Activated CD8-positive, alpha-beta memory T cell treated with anti-CD3 and anti-CD28 coated beads for 24 hours (primary cell): ENCODE results near the gene POC1A.
"Not testable (repeated sequence)": the region's sequence is repeated elsewhere in the genome, so short reads cannot be mapped to it uniquely, and the experiment has no call there.

Experiments used
- DNase-seq: peaks from one replicate; pipeline ENCODE4 v3.0.0-alpha.2; 2020

The POC1A gene

DNA sequence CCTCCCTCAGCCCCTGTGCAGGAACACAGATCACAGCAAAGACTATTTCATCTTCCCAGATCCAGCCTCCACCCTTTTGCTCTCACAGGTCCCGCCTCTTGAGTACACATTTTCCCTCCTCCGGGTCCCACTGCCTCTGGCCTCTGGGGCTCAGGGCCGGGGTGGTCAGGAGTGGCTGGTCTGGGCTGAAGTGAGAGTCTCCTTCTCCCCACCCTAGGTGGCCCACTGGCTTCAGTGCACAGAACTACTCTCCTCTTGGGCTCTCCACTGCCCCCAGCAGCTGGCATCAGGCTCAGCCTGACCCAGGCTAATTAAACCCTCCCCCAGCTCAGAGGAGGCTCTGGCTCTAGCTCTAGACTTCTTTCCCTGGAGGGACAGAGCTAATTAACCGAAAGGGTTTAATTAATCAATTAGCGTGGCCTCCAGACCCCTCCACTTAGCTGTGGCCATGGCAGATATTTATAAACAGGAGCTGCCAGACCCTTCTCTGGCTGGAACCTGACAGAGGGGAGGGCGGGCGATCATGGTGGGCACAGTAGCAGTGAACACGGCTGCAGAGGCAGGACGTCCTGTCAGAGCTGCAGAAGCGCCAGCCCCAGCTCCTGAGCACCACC, 113.0 kb downstream of the POC1A start:
- DNase-seq, result no peak

DNA sequence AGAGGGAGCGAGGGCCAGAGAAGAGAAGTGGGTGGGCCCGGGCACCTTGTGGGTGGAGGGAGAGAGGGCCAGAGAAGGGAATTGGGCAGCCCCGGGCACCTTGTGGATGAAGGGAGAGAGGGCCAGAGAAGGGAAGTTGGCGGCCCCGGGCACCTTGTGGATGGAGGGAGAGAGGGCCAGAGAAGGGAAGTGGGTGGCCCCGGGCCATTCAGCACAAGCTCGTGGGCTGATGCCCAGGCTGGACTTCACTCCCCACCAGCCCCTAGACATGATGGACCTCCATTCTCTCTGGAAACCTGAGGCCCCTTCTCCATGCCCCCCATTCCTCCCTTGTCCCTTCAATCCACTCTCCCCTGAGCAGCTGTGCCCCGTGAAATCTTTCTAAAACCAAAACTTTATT, 113.6 kb downstream of the POC1A start:
- DNase-seq, result no peak

DNA sequence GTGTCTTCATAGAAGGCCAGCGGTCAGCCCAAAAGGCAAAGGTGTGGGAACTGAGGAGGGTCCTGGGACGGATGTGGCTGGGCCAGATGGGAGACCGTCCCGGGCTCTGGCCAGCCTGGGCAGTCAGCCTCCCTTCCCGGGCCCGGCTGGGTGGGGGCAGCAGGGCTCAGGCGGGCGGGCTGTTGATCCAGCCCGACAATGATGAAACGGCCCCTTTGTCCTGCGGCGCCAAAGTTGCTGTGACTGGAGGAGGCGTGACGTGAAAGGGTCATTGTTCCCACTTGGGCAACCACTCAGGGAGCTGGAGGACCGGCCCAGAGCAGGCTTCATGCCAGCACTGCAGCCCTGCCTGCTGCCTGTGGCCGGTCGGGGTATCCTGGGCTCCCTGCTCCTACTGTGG, 114.4 kb downstream of the POC1A start:
- DNase-seq, result no peak

DNA sequence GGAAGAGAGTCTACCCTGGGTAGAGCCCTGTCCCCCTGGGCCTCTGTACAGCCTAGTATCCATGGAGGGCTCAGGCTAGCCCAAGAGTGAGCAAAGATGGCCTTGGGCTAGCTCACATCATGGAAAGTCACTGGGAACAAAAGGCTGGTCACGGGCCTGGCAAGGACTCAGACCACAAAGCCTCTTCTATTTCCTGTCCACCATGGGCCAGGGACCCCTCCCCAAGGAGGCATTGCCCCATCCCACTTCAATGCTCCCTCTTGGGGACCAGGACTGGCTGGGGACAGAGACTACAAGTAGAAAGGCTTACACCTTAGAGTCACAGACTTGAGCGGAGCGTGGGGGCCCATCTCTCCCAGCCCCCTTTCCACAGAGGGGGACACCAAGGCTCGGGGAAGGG, 114.8 kb downstream of the POC1A start:
- no peak for DNase-seq

DNA sequence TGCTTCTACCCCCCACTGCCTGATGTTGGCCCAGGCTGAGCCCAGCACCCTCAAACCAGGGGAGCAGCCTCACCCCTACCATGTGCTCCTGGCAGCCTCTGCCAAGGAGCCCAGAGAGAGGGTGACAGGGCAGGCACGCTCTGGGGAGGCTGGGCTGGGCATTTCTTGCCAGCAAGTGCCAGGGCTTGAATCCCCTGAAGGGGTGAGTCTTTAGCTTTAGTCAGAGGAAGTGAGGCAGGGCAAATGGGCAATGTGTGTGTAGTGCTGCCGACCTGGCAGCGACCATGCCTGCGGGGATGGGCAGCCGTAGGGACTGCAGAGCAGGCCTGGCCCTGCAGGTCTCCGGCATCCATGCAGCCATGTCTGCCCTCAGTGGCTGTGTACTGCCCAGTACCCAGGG, 116.0 kb downstream of the POC1A start:
- DNase-seq, result no peak

DNA sequence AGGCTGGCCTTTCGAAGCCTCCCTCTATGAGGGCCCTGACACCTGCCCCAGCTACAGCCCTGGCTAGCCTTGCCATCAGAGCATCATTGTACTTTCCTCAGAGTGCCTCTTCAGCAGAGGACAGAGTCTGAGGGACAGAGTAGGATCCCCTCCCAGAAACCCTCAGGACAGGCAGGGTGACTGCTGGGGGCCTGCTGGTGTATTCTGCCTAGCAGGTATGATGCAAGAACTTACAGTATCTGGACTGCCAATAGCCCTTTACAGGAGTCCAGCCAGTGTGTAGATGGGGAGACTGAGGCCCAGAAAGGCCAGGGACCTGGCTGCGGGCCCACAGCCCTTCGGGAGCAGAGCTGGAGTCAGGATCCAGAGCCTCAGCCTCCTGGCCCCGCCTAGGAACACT, 116.9 kb downstream of the POC1A start:
- no peak for DNase-seq

DNA sequence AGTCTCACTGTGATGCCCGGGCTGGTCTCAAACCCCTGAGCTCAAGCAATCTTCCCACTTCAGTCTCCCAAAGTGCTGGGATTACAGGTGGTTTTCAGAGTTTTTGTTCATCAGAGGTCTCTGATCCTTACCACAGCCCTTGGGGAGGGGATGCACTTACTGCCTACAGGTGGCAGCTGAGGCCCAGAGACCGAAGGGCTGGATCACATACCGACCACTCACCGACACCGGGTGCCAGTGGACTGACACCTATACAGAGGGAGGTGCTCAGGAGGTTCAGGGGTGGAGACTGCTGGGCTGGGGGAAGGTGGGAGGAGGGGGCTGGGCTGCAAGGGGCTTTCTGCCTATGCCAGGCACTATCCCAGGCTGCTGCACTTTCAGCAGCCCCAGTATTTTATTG, 117.4 kb downstream of the POC1A start:
- no peak for DNase-seq

DNA sequence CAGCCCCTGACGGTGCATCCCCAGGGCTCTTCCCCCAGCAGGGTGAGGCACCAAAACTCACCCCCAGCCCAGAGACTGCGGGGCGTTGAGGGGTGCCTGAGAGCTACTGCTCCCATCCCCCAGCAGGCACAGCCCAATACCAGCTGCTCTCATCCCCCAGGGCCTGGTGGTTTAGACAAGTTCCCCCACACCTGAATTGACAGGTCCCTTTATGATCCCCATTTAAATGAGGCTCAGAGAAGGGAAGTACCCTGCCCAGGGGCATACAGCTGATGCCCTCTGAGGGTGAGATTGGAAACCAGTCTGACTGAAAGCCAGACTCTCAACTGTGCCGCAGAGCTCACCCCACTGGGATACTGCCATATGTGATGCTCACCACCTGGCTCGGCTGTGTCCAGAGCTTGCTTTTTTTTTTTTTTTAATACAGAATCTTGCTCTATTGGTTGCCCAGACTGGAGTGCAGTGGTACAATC, 118.0 kb downstream of the POC1A start:
- no peak for DNase-seq

DNA sequence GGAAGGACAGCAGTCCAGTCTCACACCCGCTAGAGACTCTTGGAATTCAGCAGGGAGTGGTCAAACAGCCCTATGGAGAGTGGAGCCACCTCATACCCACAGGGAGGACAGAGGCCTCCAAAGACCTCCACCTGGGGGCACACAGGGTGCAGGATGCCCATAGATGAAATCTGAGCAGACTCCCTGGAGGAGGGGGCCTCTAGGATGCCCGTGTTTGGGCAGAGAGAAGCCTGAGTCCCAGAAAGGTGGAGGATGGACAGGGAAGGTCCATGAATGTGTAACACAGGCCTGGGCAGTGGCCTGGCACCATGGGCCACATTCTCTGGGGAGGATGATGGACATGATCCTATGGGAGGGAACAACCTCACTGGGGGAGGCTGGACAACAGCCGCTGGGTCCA, 119.6 kb downstream of the POC1A start:
- no peak for DNase-seq

DNA sequence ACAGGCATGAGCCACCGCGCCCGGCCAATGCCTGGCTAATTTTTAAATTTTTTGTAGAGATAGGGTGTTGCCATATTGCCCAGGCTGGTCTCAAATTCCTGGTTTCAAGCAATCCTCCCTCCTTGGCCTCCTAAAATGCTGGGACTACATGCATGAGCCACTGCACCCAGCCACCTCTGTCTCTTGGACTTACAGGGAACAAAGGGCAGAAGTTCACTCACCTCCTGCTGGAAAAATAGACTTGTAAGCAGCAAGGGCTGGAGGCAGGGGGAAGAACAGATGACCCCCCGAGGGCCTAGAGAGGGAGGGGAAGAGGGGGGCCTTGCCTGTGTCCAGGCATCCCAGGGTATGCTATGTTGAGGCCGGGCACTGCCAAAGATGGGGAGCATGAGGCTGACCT, 120.0 kb downstream of the POC1A start:
- DNase-seq, result no peak

DNA sequence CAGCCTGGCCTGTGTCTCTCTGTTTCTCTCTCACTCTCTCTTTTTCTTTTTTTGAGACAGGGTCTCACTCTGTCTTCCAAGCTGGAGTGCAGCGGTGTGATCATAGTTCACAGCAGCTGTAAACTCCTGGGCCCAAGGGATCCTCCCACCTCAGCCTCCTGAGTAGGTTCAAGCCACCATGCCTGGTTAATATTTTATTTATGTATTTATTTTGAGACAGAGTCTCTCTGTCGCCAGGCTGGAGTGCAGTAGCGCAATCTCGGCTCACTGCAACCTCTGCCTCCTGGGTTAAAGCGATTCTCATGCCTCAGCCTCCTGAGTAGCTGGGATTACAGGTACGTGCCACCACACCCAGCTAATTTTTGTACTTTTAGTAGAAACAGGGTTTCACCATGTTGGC, 120.5 kb downstream of the POC1A start:
- DNase-seq, result not testable (repeated sequence)

DNA sequence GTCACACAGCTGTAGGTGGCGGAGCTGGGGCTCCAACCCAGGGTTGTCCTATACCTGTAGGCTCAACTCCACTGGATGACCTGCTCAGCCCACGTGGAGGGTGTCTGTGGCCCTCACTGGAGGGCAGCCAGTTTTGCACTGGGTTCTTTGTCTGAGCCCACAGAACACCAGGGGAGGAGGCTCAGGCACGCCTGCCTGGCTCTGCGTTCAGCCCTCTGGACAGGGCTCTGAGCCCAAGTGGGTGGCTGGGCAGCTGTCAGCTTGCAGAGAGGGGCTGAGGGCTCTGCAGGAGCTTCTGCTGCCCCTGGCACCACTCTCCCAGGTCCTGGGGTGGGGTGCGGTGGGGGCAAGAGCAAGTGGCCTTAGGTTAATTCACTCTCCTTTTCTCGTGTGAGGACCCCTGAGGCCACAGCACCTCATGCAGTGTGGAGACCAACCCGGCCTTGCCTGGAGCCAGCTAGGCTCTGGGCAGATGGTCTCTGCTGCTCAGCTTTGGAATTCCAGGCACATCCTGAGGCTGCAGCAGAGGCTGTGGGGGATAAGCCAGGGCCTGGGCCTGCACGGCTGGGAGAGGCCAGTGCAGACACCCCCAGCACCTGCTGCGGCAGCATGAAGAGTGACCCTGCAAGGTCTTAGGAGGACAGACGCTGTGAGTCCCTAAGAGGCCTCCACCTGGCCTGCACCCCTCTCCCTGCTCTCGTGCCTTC, 121.4 kb downstream of the POC1A start:
- no peak for DNase-seq

DNA sequence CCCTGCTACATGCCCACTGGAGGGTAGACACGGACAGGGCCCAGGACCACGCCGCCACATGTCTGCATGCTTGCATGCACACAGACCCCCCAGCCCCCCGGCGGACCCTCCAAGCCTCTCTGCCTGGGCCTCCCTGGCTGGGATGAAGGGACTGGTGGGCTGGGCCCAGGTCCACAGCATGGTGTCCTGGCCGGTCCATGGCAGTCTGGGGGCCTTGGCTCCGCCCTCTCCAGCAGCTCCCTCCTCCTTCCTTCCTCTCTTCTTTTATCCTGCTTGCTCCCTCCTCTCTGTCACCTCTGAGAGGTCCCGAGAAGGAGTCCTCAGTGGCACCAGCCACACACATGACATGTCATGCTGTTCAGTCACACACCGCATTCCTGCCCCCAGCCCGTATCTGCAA, 122.3 kb downstream of the POC1A start:
- no peak for DNase-seq

DNA sequence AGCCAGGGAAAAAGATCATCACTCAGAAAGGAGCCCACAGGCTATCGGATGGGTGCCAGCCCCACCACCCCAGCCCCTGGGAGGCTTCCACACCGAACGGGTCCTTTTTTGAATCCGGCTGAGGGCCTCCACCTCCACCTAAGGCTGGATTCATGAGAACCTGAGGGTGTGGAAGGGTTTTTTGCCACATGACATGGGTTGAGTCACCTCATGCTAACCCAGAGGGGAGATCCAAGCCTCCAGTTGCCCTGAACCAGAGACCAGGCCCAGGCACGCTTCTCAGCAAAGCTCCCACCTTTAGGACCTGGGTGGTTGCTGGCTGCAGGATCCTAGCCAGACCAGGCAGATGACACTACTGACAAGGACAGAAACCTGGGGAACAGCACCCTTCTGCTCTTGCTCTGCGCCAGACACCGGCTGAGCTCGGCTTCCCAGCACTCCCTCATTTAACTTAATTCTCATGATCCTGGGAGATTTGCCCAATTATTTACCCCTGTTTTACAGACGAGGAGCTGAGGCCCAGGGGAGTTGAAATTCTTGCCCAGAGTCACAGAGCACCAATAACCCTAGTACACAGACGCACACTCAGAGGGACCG, 123.4 kb downstream of the POC1A start:
- no peak for DNase-seq

DNA sequence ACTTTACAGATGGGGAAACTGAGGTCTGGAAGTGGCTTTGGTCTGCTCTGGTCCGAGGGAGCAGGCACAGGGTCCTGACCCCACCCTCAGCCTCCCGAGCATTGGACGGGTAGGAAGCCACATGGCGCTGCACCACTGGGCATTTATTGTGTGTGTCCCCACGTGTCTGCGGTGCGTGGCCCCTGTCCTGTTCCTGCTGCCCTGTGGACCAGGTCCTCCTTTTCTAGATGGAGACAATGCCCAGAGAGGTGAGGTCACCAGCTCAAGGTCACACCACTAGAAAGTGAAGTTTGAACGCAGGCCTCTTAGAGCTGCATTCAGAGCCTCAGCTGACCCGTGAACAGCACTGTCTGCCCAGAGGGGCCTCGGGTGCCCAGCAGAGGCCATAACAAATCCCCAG, 124.7 kb downstream of the POC1A start:
- DNase-seq, result no peak

DNA sequence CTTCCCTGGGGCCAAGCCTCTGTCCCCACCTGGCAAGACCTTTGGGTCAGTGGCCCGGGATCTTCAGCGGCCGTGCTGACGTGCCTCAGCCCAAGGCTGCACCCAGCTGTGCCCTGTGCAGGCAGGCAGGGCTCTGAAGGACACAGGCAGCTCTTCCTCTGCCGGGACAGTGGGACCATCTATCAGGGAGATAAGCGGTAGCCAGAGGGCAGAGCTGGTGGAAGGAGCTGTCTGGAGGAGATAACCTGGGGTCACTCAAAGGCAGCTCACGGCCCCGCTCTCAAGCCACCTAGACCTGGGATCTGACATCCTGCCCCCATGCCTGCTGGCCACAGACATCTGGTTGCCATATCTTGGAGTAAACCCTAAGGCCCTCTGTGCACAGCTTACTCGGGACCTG, 125.2 kb downstream of the POC1A start:
- DNase-seq, result no peak

DNA sequence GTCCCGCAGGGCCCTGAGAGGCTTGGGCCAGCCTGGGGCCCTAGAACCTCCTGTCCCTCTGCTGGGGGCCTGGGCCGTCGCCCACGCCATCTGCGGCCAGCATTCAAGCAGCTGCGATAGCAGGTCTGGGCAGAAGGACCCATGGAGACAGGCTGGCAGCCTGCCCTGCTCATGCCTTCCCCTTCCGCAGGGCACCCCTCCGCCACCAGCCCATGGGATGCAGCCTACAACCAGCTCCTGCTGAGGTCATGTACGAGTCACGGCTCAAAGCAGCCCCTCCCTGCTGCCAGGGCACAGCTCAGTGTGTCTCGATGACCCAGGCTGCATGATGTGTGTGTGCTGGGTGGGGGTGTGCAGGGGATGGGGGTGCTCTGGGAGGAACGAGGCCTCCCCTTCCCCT, 125.7 kb downstream of the POC1A start:
- no peak for DNase-seq

DNA sequence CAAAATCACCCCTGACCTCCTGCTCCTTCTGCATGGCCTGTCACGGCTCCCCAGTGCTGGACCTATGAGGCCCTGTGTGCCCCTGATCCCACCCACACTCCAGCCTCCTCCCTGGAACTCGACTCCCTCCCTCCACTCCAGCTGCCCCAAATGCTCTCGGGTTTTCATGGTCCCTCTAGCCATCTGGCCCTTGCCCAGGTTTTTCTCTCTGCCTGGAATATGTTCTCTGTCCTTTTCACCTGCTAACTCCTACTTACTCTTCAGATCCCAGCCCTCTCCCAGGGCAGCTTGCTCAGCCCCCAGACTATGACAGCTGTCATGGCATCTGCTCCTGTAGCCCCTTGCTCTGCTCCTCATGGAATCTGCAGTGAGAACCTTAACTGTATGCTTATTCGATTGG, 128.2 kb downstream of the POC1A start:
- DNase-seq, result no peak

DNA sequence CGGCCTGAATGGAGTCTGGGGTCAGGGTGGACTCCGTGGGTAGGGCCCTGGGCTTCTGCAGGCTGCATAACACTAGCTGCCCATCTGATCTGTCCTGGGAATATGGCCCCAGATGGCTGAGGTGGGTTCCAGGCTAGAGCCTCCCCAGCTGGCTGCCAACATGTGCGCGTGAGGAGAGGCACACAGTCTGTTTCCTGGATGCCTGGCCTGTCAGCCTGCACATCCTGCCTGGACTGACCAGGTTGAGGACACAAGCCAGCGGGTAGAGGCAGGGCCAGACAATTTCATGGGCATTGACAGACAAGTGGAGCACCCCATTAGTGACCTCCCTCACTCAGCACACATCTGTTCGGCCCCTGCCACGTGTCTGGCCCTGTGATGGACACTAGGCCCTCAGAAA, 128.8 kb downstream of the POC1A start:
- no peak for DNase-seq
